Heart left ventricle (tissue), 13 donors: ENCODE measurements around the gene TAS2R42.

Experiments
- CTCF ChIP-seq, 12 donors: fragments of 200-600 bp; sonication (generic) in 4 of 12; IDR thresholded peaks; one replicate each; pipeline versions ENCODE4 v1.5.0 to v1.8.0; 2018 to 2022; ENCODE audit warnings: antibody characterized with exemption in 12 of 12, mild to moderate bottlenecking in 5 of 12
- POLR2A ChIP-seq, 2 donors: fragments of 450-650 bp; IDR thresholded peaks; one replicate each; pipeline ENCODE4 v1.6.1; 2017; ENCODE audit warnings: antibody characterized with exemption in 2 of 2, mild to moderate bottlenecking in 2 of 2, moderate library complexity in 2 of 2
- donor health status: ischemic (EF 13 %, LVEDD 7.1; RV severe dilation, severe dysfunction).
- donor health status: DM: no; HTN: yes; CAD: no.
- donor health status: DM: no; HTN: no; CAD: no.
- donor health status: ischemic (EF 25% LVEDD 6.9; RV normal size, moderate dysfunction).
- donor health status: ischemic (EF 25% LVEDD 5.7; RV mildly dilated, moderate dysfunction).
- donor health status: ischemic (EF 35%, LVEDD 5.7; RV mildly dilated, moderate dysfunction).
- donor health status: nonischemic (EF 11% LVEDD 7.7; RV severe dilation, severe dysfunction).
- donor health status: DM: yes; HTN: yes; CAD: no.
- donor health status: PGD.
- donor health status: ischemic (EF 29% LVEDD 5.4; RV normal size, mild dysfunction).
- donor health status: nonischemic (EF 23%, LVEDD 6.1; RV moderate dilation, normal function).

GRCh38 chr12:11227373-11227772 is 40.6 kb upstream of the TAS2R42 start:
- TF ChIP-seq CTCF (IDR thresholded peaks at IDR 0.05) (no peak), POLR2A (IDR thresholded peaks at IDR 0.05) (no peak)
